Measurements from ENCODE around the gene S100Z.
"Not testable (repeated sequence)": the region's sequence is repeated elsewhere in the genome, so short reads cannot be mapped to it uniquely, and the experiment has no call there.

The S100Z gene

GRCh38 chr5:76831110-76831452 is 18.7 kb upstream of the S100Z start:
- no peak for DNase-seq

- DNase-seq: no peak
These were observed 13.6 kb upstream of the S100Z start for GRCh38 chr5:76836181-76836580.

- DNase-seq: no peak
These were observed 13.2 kb upstream of the S100Z start for GRCh38 chr5:76836585-76836984.

GRCh38 chr5:76838481-76839261 is 11.1 kb upstream of the S100Z start:
- DNase-seq: no peak

GRCh38 chr5:76841361-76841760 is 8.5 kb upstream of the S100Z start:
- DNase-seq: no peak

GRCh38 chr5:76845890-76846289 is 3.9 kb upstream of the S100Z start:
- no peak for DNase-seq

GRCh38 chr5:76850543-76851145 is 830 bp downstream of the S100Z start:
- DNase-seq: no peak

GRCh38 chr5:76851728-76852369 is 2.0 kb downstream of the S100Z start:
- no peak for DNase-seq

- DNase-seq: no peak
These were observed 3.0 kb downstream of the S100Z start for GRCh38 chr5:76852772-76853171.

GRCh38 chr5:76853741-76854140 is 3.9 kb downstream of the S100Z start:
- not testable (repeated sequence) for DNase-seq

- DNase-seq: no peak
These were observed 4.8 kb downstream of the S100Z start for GRCh38 chr5:76854644-76855043.

GRCh38 chr5:76855501-76855900 is 5.7 kb downstream of the S100Z start:
- not testable (repeated sequence) for DNase-seq

GRCh38 chr5:76855961-76856360 is 6.1 kb downstream of the S100Z start:
- no peak for DNase-seq

- not testable (repeated sequence) for DNase-seq
These were observed 7.0 kb downstream of the S100Z start for GRCh38 chr5:76856800-76857199.

GRCh38 chr5:76859591-76860247 is 9.9 kb downstream of the S100Z start:
- DNase-seq: no peak

- no peak for DNase-seq
These were observed 11.8 kb downstream of the S100Z start for GRCh38 chr5:76861612-76862011.

- no peak for DNase-seq
These were observed 13.2 kb downstream of the S100Z start for GRCh38 chr5:76863001-76863400.

- no peak for DNase-seq
These were observed 16.7 kb downstream of the S100Z start for GRCh38 chr5:76866503-76866902.

- DNase-seq: no peak
These were observed 17.2 kb downstream of the S100Z start for GRCh38 chr5:76867038-76867437.

GRCh38 chr5:76867827-76868693 is 18.2 kb downstream of the S100Z start:
- DNase-seq: peak; percentile 27

GRCh38 chr5:76870046-76870445 is 20.2 kb downstream of the S100Z start:
- no peak for DNase-seq

GRCh38 chr5:76874088-76874581 is 24.3 kb downstream of the S100Z start:
- DNase-seq: no peak
